Activated CD8-positive, alpha-beta memory T cell treated with anti-CD3 and anti-CD28 coated beads for 1 hour (primary cell): ENCODE measurements around the gene PLBD2.

ENCODE experiments used
- DNase-seq, 2 donors: peaks; one replicate each; pipeline ENCODE4 v3.0.0-alpha.2; 2020; ENCODE audit warnings: low read depth in 1 of 2; ENCODE audit errors: extremely low read depth in 1 of 2

The PLBD2 gene

DNA sequence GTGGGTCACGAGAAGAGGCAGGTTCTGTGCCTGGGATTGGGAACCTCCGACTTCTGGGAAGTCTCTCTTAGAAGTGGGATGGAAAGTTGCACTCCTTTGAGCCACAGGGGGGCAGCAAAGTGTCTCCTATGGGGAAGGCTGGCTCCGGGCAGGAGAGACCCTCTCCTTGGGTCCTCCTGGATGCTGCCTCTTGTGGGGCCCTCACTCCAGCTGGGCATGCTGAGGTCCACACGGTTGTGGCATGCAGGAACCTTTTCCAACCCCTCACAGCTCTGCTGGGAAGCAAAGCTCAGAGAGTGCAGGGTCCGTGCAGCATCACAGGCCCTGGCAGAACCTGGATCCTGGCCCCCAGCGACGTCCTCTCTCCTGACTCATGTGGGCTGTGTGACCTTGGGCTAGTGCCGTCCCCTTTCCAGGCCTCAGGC, 81.2 kb downstream of the PLBD2 start:
- no peak for DNase-seq

DNA sequence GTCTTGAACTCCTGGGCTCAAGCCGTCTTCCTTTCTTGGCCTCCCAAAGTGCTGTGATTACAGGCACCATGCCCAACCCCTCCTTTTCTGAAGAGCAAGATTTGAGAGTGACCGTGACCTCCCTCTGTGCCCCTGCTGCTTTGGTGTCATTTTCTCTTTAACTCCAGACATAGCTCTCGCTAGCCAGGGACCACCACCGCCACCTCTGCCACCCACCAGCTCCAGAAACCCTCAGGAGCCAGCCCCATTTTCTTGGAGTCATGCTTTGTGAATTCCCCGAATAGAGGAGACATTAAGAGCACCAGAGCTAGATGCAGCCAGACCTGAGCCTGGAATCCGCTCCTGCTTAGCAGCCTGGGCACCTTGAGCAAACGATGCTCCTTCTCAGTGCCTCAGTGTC, 81.9 kb downstream of the PLBD2 start:
- no peak for DNase-seq
